SU-DHL-6 (cell line): Measurements from ENCODE around the gene CEP128.
"Not testable (repeated sequence)": the region's sequence is repeated elsewhere in the genome, so short reads cannot be mapped to it uniquely, and the experiment has no call there.

ENCODE experiments used
- H2AFZ ChIP-seq: fragments of 200-600 bp; sonication (generic); 2 replicates; pipeline ENCODE4 v1.6.1; 2014; ENCODE audit warnings: low read depth, mild to moderate bottlenecking, moderate library complexity, mixed read lengths, antibody characterized with exemption, low read length; ENCODE audit not compliant: severe bottlenecking
- H3F3A ChIP-seq: fragments of 200-600 bp; shearing (Covaris generic); 2 replicates; pipeline ENCODE4 v1.6.0; 2016; ENCODE audit warnings: antibody characterized with exemption, mild to moderate bottlenecking; ENCODE audit not compliant: insufficient read depth
- H3K27ac ChIP-seq: fragments of 200-600 bp; sonication (generic); 2 replicates; pipeline ENCODE4 v1.5.1; 2016; ENCODE audit warnings: low read depth, mild to moderate bottlenecking, low read length, moderate library complexity, mixed read lengths
- H3K27me3 ChIP-seq: fragments of 200-600 bp; sonication (generic), shearing (Covaris generic); 2 replicates; pipeline ENCODE4 v1.6.0; 2014; ENCODE audit warnings: mild to moderate bottlenecking, low read length
- H3K36me3 ChIP-seq: fragments of 200-600 bp; sonication (generic); 2 replicates; pipeline ENCODE4 v1.6.1; 2014; ENCODE audit warnings: mild to moderate bottlenecking, low read length, mixed read lengths
- H3K4me2 ChIP-seq: fragments of 300-600, 200-600 bp; shearing (Covaris generic), sonication (generic); 2 replicates; pipeline ENCODE4 v1.6.0; 2014; ENCODE audit warnings: low read length, low read depth, mild to moderate bottlenecking; ENCODE audit not compliant: poor library complexity, severe bottlenecking
- H3K4me3 ChIP-seq: fragments of 200-600 bp; sonication (generic); 2 replicates; pipeline ENCODE4 v1.5.1; 2014; ENCODE audit warnings: antibody characterized with exemption, low read length, mild to moderate bottlenecking, mixed read lengths; ENCODE audit not compliant: insufficient read depth, poor library complexity, severe bottlenecking
- H3K79me2 ChIP-seq: fragments of 200-600 bp; sonication (generic); 2 replicates; pipeline ENCODE4 v1.6.1; 2014; ENCODE audit warnings: mild to moderate bottlenecking, low read length, moderate library complexity; ENCODE audit not compliant: insufficient read depth
- H3K9ac ChIP-seq: fragments of 200-600 bp; sonication (generic); 2 replicates; pipeline ENCODE4 v1.7.0; 2014; ENCODE audit warnings: mild to moderate bottlenecking, low read length
- H3K9me2 ChIP-seq: fragments of 200-600 bp; sonication (generic); replicated peaks from 2 replicates; pipeline ENCODE4 v1.6.1; 2014; ENCODE audit warnings: low read length; ENCODE audit not compliant: insufficient read depth
- H3K9me3 ChIP-seq: fragments of 200-600 bp; sonication (generic); 2 replicates; pipeline ENCODE4 v1.6.1; 2014; ENCODE audit warnings: low read length, mixed read lengths; ENCODE audit not compliant: insufficient read depth
- H4K20me1 ChIP-seq: fragments of 200-600 bp; sonication (generic); 2 replicates; pipeline ENCODE4 v1.6.1; 2014; ENCODE audit warnings: low read depth, mild to moderate bottlenecking, antibody characterized with exemption, low read length, moderate library complexity, mixed read lengths
- CTCF ChIP-seq: fragments of 200-600 bp; sonication (generic); IDR thresholded peaks from one replicate; pipeline ENCODE4 v1.5.1; 2017; ENCODE audit warnings: antibody characterized with exemption, mild to moderate bottlenecking, low read length, moderate library complexity; ENCODE audit not compliant: insufficient read depth, poor library complexity, severe bottlenecking
- EZH2phosphoT487 ChIP-seq: fragments of 200-600 bp; sonication (generic), shearing (Covaris generic); conservative IDR thresholded peaks from 2 replicates; pipeline ENCODE4 v1.6.1; 2018; ENCODE audit warnings: mild to moderate bottlenecking, antibody characterized with exemption, low read length, moderate library complexity, mixed read lengths

Gene CEP128

GRCh38 chr14:80955416-80955941, 13.9 kb upstream of the CEP128 start, which contains the start of gene TSHR:
TSHR (plus strand) TSS chr14:80955621; CDS start chr14:80955681, 60 bp downstream.
- no peaks in the 10 kb centered on the region for H3K79me2 ChIP-seq
- H3K27me3 ChIP-seq = no peaks in the 10 kb centered on the region
- H3K36me3 ChIP-seq = no peaks in the 10 kb centered on the region
- TF ChIP-seq CTCF (no peak), EZH2phosphoT487 (no peak)
- no peaks in the 10 kb centered on the region for H4K20me1 ChIP-seq
- no peaks in the 10 kb centered on the region for H3K9me2 ChIP-seq
- no peak within 1 kb of the TSS for H3K27ac ChIP-seq
- H3K4me2 ChIP-seq = peak within 1 kb of the TSS; percentile 42
- H3F3A ChIP-seq = peaks cover 6% of the 10 kb centered on the region; the same call in 1 of the 2 replicates
- H3K9ac ChIP-seq = no peak within 1 kb of the TSS
- H3K9me3 ChIP-seq = no peaks in the 10 kb centered on the region
- no peak within 1 kb of the TSS for H2AFZ ChIP-seq
- no peak within 1 kb of the TSS for H3K4me3 ChIP-seq

DNA sequence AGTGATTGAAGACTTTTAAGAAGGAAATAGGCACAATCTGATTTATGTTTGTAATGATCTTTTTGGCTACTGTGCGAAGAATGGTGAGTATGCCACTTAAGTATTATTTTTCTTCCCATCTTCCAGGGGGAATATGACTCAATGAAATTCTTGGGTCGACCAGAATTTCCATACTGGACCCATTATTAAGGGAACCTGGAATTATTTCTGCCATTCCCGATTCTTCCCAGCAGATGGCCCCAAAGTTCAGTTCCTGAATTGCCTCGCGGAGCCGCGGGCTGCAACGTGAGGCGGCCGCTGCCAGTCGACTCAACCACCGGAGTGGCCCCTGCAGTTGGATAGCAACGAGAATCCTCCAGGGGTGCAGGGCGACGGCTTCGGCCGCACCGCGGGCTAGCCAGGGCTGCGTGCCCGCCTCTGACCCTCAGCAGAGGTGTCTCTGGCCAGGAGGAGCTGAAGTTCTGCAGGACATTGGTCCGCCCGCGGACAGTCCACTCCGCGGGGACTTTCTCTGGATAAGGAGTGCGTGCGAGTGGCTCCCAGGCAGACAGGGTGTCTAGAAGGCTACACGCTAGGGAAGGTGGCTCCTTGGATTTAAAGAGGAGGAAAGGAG, 13.3 kb upstream of the CEP128 start:
- no peak overlapping the region for H2AFZ ChIP-seq
- no peaks in the 10 kb centered on the region for H3K9me3 ChIP-seq
- H3K9me2 ChIP-seq = no peaks in the 10 kb centered on the region
- TF ChIP-seq CTCF (peak; percentile 76), EZH2phosphoT487 (no peak)
- H3F3A ChIP-seq = peaks cover 4% of the 10 kb centered on the region; the same call in 1 of the 2 replicates
- no peak overlapping the region for H3K4me3 ChIP-seq
- no peaks in the 10 kb centered on the region for H3K27me3 ChIP-seq
- H3K9ac ChIP-seq = no peak overlapping the region
- H3K27ac ChIP-seq = no peak overlapping the region
- H3K4me2 ChIP-seq = peak overlapping the region; percentile 42
- no peaks in the 10 kb centered on the region for H3K79me2 ChIP-seq
- no peaks in the 10 kb centered on the region for H3K36me3 ChIP-seq
- H4K20me1 ChIP-seq = no peaks in the 10 kb centered on the region

DNA sequence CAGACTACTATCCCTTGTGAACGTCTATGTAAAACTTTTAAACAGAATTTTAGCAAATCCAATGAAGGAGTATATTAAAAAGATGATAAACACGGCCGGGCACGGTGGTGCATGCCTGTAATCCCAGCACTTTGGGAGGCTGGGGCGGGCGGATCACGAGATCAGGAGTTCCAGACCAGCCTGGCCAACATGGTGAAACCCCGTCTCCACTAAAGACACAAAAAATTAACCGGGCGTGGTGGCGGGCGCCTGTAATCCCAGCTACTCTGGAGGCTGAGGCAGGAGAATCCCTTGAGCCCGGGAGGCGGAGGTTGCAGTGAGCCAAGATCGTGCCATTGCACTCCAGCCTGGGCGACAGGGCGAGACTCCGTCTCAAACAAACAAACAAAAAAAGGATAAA, 11.7 kb upstream of the CEP128 start:
- H3K9ac ChIP-seq, H3F3A ChIP-seq, H3K79me2 ChIP-seq, H3K36me3 ChIP-seq, H2AFZ ChIP-seq, H3K9me2 ChIP-seq, H3K9me3 ChIP-seq, H3K27ac ChIP-seq, H3K4me2 ChIP-seq, H3K27me3 ChIP-seq, H4K20me1 ChIP-seq, H3K4me3 ChIP-seq: not testable (repeated sequence)

DNA sequence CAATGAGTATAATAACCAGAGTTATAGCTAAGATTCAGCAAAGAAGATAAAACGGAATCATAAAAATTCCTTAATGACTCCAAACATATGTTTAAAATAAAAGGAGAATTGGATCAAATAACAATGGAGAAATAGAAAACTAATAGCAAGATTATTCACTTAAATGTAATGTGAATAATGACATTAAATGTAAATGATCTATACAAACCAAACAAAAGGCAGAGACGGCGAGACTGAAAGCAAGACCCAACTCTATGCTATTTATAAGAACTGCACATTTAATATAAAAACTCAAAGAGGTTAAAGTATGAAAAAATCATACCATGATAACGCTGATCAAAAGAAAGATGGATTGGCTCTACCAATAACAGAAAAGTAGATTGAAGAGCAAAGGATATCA, 10.0 kb upstream of the CEP128 start:
- Histone ChIP-seq H3K9me2 (no peaks in the 10 kb centered on the region), H3F3A (no peaks in the 10 kb centered on the region), H3K79me2 (no peaks in the 10 kb centered on the region), H3K4me2 (no peak overlapping the region), H2AFZ (no peak overlapping the region), H3K27ac (no peak overlapping the region), H3K4me3 (no peak overlapping the region), H3K9me3 (no peaks in the 10 kb centered on the region), H3K36me3 (no peaks in the 10 kb centered on the region), H3K27me3 (no peaks in the 10 kb centered on the region), H3K9ac (no peak overlapping the region), H4K20me1 (no peaks in the 10 kb centered on the region)
- TF ChIP-seq CTCF (no peak), EZH2phosphoT487 (no peak)
